Caki2 (cell line): ENCODE results near the gene DOCK1. TPM values are rescaled to one million over a fixed set of nuclear protein-coding genes. Genes with fewer than 3 reads are reported as not detected.

Source experiments
- DNase-seq: peaks from one replicate; pipeline ENCODE4 v3.0.0-alpha.2; 2015; ENCODE audit warnings: low read depth
- in situ Hi-C: cut with HindIII; loops from 2 replicates; pipeline ENCODE4 v1.10.0; 2016; ENCODE audit warnings: low sequenced_read_pairs, low pct_unique_long_range_greater_than_20kb, mixed read lengths
- total RNA-seq: library from RNA; depleted of rRNA; stranded (reverse); fragments of >200 nt; shearing (Covaris generic); gene quantifications from 2 replicates; pipeline ENCODE4 v1.2.3, GENCODE V29; 2014; ENCODE audit warnings: low replicate concordance

DOCK1 gene
- total RNA-seq, 1 experiment from 2014 or later = 17.1 TPM

GRCh38 chr10:127082651-127083050, 177.4 kb downstream of the DOCK1 start:
- DNase-seq = no peak
- in situ Hi-C loops = no loop called here

DNA sequence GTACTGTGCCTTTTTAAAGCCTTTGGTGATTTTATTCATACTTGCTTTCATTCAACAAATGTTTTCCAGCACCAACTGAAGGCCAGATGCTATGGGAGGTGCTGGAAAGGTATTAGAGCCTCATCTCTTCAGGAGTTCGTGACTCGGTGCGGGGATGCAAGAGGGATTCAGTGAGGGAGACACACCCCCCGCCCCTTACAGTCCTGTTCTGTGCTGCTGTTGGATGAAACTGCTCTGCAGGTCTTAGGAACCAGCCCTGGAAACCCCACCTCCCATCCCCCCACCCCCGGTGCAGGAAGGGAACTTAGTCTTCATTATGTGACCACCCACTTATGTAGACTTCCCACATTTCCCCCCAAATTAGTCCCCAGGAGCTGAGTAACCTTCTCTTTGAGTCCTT, 180.7 kb downstream of the DOCK1 start:
- no peak for DNase-seq
- in situ Hi-C loops = no loop called here

DNA sequence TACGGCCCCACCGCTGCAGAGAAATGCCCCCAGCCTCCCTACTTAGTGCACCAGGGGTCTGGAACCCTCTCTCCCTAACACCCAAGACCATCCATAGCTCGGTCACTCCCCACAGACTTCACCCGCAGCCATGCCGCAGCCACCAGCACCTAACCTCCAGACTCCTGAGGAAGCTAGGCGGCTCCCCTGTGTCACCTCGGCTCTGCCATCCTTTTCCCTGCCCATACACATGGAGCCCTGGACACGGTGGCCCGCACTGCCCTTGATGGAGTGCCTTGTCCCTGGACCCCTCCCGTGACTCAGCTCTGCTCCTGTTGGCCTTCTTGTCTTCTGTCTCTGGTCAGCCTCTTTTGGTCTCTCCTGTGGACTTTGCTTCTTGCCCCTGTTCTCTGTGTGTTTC, 183.7 kb downstream of the DOCK1 start:
- DNase-seq = no peak
- in situ Hi-C loops = no loop called here

DNA sequence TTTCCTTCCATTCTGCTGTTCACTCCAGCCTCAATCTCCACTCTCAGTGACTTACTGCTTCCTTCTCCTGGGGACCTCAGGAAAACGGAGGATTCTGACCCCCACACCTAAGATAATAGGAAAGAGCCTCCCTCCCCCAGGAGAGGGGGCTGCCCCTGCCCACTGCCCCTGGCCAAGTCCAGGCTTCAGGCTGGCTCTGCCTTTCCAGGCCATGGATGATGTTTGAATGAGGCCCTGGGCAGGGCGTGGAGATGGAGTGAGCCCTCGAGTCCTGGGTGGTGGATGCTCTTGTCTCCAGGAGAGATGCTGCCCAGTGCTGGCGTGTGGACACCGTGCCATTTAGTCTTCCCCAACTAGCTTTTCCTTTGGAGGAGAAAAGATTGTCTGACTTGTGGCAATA, 184.2 kb downstream of the DOCK1 start:
- in situ Hi-C loops = no loop called here
- DNase-seq = no peak

DNA sequence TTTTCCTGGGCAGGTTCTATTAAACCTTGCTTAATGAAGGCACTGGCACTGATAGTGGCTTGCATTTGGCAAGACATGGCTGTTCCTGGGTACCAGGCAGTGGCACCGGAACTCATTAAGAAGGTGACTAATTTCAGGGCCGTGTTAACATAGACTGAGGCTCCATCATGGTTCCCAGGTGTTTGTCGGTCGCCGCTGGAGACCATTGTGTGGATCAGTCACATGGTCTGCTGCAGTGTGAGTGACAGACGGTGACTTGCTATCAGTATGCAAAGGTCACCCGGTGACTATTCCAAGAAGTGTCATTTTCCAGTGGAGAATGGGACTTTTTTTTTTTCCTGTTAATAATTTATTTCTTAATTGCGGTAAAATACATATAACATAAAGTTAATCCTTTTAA, 184.9 kb downstream of the DOCK1 start:
- peak; percentile 27 for DNase-seq
- in situ Hi-C loops = no loop called here

- no peak for DNase-seq
- in situ Hi-C loops = no loop called here
Observed at GRCh38 chr10:127091354-127091753, 186.1 kb downstream of the DOCK1 start.

DNA sequence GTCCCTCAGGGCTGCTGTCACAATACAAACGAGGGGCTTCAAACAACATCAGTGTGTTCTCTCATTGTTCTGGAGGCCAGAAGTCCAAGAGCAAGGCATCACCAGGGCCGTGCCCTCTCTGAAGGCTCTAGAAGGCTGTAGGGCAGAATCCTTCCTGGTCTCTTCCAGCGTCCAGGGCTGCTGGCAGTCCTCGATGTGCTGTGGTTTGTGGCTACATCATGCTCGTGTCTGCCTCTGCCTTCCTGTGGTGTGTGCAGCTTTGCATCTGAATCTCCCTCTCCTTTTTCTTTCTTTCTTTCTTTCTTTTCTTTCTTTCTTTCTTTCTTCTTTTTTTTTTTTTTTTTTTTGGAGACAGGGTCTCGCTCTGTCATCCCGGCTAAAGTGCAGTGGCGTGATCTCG, 187.7 kb downstream of the DOCK1 start:
- DNase-seq = no peak
- in situ Hi-C loops = no loop called here

DNA sequence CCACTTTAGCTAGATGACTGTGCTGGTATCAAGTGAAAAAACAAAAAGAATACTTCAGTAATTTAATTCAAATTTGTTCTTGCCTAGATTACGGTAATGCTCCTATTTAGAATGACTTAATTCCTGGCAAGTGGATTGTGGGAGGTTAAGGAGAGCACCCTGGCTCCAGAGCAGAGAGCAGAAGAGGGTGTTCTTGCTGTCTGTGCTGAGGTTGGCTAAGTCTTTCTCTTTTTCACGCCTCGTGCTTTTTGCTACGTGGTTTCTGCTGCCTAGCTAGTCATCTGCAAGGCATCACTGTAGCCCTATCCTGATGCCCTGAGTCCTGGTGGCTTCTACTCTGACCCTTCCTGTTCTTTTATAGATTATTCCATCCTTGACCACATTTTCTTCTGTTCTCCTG, 189.8 kb downstream of the DOCK1 start:
- no peak for DNase-seq

DNA sequence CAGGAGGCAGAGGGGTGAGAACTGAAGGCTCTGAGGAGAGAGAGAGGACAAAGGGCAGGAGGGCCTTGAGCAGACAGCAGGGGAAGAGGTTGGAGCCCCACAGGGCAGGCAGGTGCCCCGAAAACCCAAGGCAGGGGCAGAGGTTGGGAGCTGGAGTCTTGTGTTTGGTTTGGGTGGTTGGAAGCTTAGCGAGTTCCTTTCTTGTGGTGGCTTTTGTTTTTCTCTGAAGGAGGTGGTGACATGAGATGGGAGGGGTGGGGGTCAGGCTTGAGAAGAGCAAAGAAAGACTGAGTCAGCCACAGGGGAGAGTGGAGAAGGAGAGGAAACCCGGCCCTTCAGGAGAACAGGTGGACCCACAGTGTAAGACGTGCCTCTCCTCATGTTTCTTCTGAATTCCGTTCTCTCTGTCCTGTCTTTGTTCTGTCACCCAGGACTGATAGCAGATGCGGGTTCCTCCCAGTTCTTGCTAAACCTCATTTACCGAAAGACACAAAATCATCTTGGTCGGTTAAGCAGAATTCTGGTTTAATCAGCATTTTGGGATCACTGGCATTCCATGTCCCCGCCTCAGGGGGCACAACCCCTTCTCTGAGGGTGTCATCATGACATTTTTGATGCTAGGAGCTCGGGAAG, 195.9 kb downstream of the DOCK1 start:
- in situ Hi-C loops = no loop called here

More for the DNA sequence above, 189.8 kb downstream of the DOCK1 start:
- in situ Hi-C loops = no loop called here

DNA sequence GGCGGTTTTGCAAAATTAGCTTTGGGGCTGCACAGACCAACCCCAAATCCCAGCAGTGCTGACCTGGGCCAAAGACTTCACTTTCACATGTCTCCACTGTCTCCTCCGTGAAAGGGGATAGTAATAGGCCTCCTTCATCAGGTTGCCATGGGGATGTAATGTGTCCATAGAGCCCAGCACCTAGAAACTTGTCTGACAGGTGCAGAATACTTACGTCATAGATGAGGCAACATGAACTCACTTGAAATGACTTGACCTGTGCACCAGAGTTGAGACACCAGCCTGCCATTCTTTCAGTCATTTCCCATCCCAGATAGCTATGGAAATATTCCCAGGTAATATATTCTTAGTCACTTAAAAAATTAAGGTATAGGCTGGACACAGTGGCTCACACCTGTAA, 196.9 kb downstream of the DOCK1 start:
- in situ Hi-C loops = no loop called here
- DNase-seq = no peak

More for the DNA sequence above, 195.9 kb downstream of the DOCK1 start:
- DNase-seq = no peak

DNA sequence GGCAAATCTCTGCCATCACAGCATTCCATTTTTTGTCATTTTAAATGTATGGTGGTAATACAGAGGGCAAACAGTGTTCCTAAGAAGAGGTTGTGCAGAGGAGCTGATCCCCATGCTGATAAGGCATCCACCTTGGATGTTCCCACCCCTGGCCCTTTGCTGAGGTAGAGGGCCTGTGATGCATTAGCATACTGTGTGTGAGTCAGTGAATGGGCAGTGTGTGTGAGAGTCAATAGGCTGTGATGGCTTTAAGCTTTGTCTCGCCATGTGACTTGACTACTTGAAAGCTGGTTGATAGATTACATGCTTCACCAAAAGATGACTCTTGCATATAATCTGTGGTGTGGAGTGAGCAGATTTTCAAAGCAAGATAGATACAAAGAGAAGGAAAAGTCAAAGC, 209.9 kb downstream of the DOCK1 start:
- in situ Hi-C loops = no loop called here
- no peak for DNase-seq

GRCh38 chr10:127117125-127117524, 211.9 kb downstream of the DOCK1 start:
- peak; percentile 18 for DNase-seq

GRCh38 chr10:127118034-127118433, 212.8 kb downstream of the DOCK1 start:
- in situ Hi-C loops = no loop called here

More at GRCh38 chr10:127117125-127117524, 211.9 kb downstream of the DOCK1 start:
- in situ Hi-C loops = no loop called here

DNA sequence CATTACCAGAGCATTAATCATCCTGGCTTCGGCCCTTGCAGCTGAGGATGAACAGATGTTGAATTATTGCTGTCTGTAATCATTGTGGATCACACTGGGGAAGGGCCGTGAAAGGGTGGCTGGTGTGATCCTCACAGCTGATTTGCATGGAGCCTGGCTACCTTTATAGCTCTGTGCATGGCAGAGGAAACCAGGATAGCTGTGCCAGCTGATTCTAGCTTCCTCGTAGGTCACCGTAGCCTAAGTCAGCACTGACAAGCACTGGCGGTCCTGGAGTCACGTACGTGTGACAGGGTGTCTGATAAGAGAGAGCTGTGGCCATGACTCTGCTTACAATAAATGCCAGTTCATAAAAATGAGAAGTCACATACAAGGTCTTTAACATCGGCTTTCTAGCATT, 214.7 kb downstream of the DOCK1 start:
- in situ Hi-C loops = no loop called here
- no peak for DNase-seq

More at GRCh38 chr10:127118034-127118433, 212.8 kb downstream of the DOCK1 start:
- DNase-seq = no peak

GRCh38 chr10:127122831-127123230, 217.6 kb downstream of the DOCK1 start:
- in situ Hi-C loops = no loop called here
- no peak for DNase-seq

DNA sequence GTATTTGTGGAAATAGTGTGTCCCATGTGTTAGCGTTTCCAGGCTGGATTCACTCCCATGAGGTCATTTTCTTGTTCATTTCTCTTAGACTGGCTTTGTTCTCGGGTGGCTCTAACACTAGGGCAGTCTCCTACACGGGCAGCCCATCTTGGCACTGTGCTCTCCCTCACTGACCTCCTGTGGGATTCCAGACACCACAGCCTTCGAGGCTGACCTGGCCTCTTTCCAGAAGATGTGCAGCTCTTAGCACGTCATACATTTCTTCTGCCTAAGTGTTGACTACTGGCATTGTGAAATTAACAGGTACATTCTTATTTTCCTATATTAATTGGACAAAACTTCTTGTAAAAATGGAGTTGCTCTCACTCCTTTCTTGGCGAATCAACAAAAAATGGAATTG, 218.4 kb downstream of the DOCK1 start:
- no peak for DNase-seq
- in situ Hi-C loops = no loop called here

GRCh38 chr10:127125331-127125730, 220.1 kb downstream of the DOCK1 start:
- in situ Hi-C loops = no loop called here
- DNase-seq = no peak

DNA sequence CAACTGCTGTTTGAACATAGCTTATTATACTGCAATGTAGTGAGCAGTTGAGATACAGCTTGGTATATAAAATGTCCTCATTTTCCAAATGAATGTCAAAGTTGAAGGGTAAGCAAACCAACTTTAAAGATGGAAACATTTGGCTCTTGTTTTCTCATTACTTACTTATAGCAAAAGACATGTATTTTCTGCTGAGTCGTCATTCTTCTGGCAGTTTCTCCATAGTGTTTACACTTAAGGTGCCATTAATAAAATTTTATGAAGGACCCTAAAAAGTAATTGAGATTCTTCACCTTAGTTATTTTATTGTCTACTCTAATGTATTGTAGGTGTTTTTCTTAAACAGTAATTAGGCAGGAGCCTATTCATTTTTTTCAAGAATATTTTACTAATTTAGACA, 222.6 kb downstream of the DOCK1 start:
- DNase-seq = no peak
- in situ Hi-C loops = no loop called here

- in situ Hi-C loops = no loop called here
- DNase-seq = no peak
Observed at GRCh38 chr10:127129104-127129503, 223.9 kb downstream of the DOCK1 start.

- DNase-seq = no peak
- in situ Hi-C loops = no loop called here
Observed at GRCh38 chr10:127132451-127132850, 227.2 kb downstream of the DOCK1 start.
